ENCODE data around the gene GORASP2.

Gene GORASP2

DNA sequence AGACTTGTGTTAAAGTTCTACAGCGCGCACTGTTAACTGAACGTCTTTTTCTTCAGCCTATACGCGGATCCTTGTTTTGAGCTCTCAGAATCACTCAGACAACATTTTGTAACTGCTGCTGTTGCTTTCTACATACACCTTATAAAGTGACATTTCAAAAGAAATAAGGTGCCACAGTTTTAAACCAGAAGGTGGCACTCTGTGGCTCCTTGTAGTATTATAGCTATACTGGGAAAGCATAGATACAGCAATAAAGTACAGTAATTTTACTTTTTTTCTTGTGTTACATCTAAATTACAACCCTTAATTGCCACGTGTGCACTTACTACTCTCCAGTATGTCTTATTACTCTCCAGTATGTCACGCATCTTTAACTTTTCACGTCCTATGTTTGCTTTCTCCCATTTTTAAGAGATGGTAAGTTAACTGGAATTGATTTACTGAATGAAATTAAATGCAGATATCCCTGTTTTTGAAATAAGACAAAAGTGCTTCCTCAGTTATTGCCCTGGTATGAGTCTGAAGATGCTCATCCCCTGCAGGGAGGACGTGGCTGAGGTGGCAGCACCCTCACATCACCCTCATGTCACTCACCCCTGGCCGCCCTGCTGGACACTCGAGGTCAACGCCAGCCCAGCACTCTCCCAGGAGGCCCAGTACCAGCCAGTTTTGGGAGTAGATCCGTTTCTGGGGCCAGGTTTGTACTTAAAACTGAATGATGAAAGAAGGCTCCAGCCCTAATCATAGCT lies 37.8 kb downstream of the GORASP2 start:
- no peak for DNase-seq (ENCODE audit: low read depth in 3 of 3)

DNA sequence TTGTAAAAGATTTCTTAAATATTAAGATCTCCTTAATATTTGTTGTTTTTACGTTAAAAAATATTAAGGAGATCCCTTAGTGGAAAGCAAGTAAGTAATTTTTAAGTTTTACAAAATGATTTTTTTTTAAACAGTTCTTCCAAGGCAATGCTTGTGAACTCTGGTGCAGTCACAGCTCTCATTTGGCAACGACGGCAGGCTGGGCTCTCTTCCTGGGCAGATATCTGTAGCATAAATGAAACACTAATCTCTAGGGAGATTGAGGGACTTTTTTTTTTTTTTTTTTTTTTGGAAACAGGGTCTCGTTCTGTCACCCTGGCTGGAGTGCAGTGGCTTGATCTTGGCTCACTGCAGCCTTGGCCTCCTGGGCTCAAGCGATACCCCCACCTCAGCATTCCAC lies 38.5 kb downstream of the GORASP2 start:
- no peak for DNase-seq (ENCODE audit: low read depth in 3 of 3)

DNA sequence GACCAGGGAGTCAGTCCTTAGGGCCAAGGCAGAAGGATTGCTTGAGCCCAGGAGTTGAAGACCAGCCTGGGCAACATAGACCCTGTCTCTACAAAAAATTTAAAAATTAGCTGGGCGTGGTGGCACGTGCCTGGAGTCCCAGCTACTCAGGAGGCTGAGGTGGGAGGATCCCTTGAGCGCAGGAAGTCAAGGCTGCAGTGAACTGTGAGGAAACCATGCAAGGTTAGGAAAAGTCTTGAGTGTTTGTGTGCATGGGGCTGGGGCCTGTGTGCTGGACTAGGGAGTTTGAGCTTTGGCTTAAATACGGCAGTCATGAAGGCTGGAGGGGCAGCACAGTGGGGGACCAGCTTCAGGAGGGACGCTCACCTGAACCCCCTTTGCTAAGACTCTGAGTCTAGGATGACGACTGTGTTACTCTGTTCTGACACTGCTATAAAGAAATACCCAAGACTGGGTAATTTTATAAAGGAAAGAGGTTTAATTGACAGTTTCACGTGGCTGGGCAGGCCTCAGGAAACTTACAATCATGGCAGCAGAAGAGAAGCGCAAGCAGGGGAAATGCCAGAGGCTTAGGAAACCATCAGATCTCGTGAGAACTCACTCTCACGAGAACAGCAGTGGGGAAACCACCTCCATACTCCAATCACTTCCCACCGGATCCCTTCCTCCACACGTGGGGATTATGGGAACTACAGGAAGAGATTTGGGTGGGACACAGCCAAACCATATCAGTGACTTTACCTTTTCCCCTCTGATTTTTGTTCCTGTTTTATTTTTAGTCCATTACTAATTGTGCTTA lies 39.4 kb downstream of the GORASP2 start:
- DNase-seq (ENCODE audit: low read depth in 3 of 3) = no peak

DNA sequence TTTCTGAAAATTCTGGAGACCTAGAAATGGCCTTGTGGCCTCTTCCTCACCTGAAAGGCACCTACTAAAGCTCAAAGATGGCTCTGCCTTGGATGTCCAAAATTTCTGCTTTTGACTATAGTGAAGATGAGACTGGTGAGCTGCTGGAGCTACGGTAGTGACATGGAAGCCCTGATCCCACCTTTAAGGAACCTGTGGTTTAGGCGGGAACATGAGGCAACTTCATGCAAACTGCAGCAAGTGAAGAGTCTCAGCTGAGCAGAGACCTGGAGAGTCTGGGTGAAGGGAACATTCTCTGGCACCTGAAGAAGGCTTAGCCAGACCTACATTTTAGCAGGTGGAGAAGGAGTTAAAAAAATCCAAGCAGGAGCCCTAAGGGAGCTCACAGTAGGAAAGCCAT lies 40.0 kb downstream of the GORASP2 start:
- no peak for DNase-seq (ENCODE audit: low read depth in 3 of 3)

DNA sequence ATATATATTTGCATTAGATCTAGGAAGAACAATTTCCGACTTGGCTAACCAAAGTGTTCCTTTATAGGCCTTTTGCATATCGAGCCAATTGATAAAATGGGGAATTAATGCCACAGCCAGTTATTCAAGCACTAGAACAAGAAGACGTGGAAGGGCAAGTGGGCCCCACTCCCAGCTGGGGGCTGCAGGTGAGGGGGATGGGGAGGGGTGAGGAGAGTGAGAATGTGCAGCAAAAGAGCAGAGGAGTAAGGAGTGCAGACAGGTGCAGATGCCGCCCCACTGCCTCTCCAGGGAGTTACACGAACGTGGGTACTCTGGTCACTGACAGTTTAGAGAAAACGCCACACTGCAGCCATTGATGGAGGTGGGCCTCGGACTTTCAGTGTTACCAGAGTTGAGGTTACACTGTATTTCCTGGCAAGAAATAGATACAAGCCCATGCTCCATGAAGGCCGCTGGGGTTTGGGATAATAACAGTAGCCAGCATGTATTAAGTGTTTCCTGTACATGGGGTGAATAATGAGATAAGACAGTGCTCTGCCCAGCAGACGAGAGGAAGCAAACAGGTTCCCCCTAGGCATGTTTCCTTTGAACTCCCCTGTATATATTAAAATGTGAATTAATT lies 40.9 kb downstream of the GORASP2 start:
- no peak for DNase-seq (ENCODE audit: low read depth in 3 of 3)

DNA sequence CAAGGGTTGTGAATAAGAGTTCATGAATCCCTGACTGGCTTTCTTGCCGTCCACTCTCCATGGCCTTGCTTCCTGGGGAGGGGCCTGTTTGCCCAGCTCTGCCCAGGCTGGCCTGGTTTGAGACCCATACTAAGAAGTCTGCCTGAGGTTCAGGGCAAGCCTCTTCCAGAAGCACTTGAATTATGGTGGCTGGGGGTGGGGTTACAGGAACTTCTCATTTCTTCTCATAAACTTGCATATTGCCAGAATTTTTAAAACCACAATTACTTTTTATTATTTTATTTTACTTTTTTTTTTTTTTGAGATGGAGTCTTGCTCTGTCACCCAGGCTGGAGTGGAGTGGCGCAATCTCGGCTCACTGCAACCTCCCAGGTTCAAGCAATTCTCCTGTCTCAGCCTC lies 42.0 kb downstream of the GORASP2 start:
- no peak for DNase-seq (ENCODE audit: low read depth in 3 of 3)

DNA sequence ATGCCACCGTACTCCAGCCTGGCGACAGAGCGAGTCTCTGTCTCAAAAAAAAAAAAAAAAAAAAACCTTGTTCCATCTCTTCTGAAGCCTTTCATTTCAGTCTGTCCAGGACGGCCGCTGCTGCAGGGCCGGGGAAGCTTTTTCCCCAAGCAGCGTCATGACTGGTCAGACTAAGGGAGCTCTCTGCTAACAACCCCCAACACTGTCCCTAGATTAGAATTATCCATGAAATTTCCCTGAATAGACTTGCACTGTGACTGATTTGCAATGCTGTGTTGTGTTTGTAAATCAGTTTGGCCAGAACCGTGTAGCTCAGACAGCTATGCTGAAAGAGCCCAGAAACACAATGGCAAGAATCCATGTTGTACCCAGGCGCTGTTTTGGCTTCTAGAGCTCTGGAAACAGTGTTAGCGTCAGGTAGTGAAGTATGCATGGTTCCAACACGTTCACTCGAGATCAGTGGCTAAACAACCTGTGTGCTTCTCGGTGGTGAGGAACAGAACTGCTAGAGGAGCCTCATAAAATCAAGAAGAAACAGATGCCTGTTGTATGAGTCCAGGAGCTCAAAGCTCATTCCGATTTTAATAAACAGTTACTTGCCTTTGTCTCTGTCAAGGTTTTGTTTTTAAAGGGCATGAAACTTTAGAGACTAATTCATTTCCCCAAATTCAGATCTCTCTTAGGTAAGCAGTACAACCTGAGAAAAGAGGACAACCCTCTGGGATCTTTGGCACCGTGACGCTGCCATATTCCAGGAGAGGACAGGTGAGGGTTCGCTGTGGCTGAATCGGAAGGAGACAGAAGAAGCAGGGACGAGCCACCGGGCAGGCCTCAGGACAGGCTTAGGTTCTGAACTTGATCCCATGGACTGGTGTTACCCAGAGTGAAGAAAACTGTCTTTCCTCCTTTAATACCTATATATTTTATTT lies 43.5 kb downstream of the GORASP2 start:
- DNase-seq (ENCODE audit: low read depth in 3 of 3) = no peak

DNA sequence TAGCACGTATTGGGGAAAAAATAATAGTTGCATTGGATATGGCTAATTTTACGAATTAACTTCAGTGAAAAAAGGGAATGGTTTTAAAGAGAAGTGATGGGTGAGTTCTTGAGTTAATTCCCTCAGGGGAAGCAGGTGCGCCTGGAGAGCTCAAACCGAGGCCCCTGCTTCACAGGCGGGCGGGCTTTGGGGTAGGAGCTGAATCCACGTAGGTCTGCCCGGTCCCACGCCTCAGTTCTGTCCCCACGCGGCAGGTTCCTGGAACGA lies 44.1 kb downstream of the GORASP2 start:
- no peak for DNase-seq (ENCODE audit: low read depth in 3 of 3)

DNA sequence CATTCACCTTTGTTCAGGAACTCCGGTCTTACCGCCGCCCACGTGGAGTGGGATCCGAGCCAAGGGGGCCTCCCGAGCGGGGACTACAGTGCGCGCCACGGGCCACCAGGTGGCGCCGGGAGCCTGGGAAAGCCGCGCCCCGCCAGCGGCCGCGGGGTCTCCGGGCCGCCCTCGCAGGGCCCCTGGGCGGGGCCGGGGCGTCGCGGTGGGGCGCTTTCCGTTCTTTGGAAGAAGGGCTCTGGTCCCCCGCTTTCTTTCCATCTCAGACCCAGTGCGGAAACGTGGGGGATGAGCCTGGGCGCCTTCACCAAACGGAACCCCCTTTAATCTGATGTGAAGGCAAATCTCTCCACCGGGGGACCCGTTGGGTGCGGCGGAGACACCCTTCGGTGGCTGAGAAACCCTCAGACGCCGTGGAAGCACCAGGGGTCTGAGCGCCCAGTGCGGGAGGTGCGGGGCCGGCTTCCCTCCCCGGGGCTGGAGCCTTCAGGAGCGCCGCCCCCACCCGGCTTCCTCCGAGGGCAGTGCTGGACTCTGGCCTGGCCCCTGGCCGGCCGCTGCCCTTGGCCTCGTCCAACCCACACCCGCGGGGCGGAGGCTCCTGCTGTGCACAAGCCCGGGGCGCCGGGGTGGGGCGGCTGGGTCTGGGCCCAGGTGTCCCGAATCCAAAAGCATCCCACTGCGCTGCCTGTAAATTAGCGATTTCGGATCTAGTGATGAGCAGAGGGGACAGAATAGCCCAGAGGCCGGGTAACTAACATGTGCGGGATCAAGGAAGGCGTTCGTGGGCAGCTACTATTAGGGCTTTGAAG lies 44.6 kb downstream of the GORASP2 start:
- DNase-seq (ENCODE audit: low read depth in 3 of 3) = peak; percentile 77 to 84 (median 83)

DNA sequence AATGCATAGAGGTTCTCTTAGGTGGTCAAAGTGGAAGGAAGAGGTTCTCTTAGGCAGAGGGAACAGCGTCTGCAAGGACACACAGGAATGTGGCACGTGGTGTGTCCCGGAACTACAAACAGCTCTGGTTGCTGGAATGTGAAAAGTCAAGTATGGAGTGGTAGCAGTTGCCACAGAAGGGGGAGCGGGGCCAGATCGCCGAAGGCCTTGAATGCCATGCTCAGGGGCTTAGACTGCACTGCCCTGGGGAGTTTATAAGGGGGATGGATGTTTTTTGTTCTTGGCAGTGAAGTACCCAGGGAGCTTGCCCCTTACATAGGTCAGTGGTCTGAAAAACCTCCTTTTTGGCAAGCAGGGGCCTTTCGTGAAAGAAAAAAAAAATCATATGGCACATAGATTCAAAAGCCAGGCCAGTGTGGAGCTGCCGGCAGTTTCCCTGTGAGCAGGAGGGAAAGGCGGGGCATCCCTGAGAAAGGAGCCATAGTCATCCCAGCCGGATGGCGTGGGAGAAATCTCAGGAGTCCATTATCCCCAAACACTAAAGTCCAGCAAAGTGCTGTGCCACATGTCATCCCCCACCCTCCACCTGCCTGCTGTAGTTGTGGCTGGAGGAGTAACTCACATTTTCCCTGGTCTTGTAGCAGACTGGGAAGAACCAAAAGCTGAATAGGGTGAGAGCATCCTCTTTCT lies 45.4 kb downstream of the GORASP2 start:
- no peak for DNase-seq (ENCODE audit: low read depth in 3 of 3)

DNA sequence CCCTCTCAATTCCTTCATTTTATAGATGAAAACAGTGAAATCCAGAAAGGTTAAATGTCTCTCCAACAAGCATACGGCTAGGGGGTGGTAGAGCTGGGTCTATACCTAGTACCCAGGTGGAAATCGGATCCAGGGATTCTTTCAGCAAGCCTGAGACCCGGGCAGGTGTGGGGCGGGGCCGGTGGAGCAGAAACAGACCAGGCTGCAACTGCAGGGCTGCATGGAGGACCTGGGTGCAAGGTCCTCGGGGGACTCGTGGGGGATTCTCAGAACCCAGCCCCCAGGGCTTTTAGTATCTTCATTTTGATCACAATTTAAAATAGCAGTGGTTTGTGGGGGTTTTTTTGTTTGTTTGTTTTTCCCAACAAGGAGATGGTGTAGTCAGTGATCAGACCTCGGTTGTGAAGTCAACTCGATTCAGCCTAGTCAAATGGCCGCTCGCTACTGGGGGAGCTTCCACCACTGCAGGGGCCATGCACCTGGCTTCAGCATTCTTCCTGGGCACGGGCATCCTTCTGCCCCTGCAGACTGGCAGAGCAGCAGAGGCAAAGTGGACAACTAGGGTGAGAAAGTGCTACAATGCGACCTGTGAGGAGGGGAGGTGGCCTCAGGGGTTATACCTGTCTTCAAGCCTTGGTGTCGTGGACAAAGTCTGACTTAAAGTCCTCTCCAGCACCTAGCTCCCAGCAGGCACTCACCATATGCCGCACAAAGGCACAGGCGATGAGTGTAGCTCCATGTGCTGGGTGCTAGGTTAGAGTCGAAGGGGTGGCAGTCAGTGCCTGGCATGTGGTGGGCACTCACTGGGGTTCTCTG lies 46.3 kb downstream of the GORASP2 start:
- no peak for DNase-seq (ENCODE audit: low read depth in 3 of 3)

DNA sequence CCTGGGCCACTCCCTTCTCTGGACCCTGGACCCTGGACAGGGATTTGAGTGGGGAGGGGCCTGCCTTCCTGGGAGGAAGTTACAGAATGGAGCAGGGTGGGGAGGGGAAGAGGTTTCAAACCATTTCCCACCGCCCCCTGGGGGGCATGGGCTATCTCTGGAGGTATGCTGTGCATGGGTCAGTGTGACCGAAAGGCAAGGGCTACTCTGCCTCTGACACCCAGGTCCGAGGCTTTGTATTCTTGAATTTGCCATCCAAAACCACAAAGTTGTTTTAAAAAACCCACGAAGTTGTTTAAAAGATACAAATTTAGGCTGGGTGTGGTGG lies 46.9 kb downstream of the GORASP2 start:
- DNase-seq (ENCODE audit: low read depth in 3 of 3) = no peak

DNA sequence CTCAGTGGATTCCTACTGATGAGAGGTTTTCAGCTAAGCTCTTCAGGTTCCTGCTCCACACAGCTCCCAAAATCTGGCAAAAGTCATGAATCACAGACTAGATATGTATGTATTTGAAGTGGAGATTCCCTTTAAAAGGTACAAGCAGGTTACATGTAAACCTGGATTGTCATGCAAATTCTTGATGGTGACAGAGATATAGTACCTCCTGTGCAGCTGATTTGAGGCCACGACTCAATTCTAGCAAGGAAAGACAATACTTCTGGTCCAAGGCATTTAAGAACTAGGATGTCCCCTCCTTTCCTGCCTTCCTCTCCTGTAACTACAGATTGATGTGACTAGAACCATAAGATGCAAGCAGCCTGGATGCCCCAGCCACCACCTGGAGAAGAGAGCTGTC lies 55.0 kb downstream of the GORASP2 start:
- DNase-seq (ENCODE audit: low read depth in 3 of 3) = no peak

DNA sequence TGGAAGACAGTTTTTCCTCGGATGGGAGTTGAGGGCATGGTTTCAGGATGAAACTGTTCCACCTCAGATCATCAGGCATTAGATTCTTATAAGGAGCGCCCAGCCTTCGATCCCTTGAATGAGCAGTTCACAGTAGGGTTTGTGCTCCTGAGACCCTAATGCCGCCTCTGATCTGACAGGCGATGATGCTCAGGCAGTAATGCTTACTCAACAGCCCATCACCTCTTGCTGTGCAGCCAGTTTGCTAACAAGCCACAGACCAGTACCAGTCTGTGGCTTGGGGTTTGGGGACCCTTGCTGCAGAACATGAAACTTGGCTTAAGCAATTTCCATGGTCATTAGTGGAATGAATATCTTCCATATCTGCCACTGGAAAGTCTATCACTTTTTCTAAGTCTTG lies 56.4 kb downstream of the GORASP2 start:
- DNase-seq (ENCODE audit: low read depth in 3 of 3) = no peak

DNA sequence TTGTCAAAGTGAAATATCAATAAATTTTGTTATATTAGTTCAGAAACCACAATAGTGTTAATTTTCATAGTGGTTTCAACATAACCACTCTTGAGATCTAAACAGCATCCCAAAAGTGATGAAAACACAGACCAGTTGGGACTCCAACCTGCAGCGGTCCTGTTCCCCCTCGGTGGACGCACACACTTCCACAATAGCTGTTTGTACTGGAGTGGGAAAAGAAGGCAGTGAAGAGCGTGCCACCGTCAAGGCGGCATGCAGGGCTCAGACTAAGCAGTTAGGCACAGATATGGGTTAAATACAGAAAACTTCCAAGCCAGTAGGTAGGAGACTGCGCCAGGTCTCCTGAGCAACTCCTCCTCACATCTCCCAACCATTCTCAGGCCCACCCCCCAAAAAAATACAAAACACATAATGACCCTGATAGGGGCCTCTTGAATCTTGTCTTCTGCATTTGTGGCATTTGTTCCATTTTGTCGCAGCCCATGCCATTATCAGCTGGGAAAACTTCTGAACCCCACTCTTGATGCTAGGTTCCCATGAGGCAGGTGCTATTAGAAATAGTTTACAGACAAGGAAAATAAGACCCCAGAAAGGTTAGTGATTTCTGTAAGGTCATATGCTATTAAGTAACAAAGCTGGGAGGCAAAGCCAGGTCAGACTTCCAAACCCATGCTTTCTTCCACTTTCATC lies 57.7 kb downstream of the GORASP2 start:
- DNase-seq (ENCODE audit: low read depth in 3 of 3) = no peak

DNA sequence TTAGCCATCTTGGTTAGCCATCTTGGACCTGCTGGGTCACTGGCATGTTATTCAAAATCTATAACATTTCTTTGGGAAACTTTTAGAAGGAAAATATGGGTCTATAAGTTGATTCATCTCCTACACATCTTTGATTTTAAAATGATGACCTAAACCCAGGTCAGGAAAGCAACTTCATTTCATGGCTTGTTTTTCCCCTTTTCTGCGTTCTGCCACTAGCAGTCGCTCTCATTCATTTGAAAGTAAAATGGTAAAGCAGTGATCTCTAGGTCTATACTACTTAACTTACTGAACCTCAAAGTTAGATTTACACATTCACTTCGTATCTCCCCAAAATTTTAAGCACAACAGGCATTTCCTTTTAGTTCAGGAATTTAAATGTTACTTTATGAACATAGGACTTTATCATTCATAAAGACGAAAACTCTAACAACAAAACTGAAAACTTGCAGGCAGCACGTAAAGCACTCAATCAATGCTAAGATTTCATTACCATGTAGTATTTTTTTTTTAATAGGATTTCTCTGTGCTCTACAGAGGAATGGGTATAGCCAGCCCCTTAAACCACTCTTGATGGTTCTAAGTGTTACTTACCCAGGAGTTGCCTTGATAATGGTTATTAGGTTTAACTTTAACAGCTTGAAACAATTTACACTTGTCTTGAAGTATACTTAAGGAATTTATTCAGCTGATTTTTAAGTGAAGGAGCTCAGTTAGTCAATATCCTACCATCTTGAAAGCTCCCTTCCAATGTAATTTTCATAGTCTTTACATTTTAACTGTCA lies 62.5 kb downstream of the GORASP2 start:
- no peak for DNase-seq (ENCODE audit: low read depth in 3 of 3)

DNA sequence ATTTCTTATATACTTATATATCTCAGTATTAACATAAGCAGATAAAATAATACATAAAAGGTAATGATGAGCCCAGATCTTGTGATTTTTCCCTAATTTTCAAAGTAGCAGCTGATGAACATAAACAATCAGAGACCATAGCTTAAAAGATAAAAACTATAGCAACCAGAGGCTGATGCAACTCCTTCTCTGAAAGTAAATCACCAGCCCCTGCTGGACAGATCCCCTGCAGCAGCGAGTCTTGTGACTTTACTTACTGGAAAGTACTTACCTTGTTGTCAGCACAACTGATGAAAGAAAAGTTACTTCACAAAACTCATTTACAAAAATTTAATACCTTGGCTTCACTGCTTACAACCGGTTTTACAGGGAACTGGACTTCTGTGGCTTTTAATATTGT lies 67.3 kb downstream of the GORASP2 start:
- DNase-seq (ENCODE audit: low read depth in 3 of 3) = no peak

DNA sequence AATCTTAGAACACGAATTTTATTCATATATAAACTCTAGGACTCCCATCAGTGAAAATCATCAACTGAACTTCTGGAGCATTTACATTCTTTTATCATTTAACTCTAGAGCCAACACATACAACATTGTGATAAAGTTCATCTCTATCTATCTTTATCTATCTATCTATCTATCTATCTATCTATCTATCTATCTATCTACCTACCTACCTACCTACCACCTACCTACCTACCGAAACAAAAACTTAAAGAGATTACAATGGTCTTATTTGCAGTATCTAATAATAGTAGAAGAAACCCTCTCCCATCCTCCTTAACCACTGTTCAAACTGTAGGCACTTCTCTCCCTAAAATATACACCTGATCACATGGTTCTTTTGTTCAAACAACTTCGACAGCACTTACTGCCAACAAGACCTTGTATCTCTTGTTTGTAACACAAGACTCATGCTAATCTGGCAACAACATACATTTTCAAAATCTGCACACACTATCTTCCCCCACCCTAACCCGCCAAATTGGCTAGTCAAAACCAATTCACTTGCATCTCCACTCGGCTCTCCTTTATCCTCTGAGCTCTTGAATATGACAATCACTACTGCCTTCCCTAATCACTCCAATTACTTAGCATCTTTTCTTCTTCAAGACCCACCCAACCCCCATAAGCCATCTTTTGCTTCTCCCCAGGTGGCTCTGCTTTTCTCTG lies 69.0 kb downstream of the GORASP2 start:
- no peak for DNase-seq (ENCODE audit: low read depth in 3 of 3)
